CD4-positive, alpha-beta T cell treated with Interleukin-17A for 1 hour (primary cell): ENCODE measurements around the gene MED13L.

ENCODE experiments used
- DNase-seq: peaks from one replicate; pipeline ENCODE4 v3.0.0-alpha.2; 2020

The MED13L gene

DNA sequence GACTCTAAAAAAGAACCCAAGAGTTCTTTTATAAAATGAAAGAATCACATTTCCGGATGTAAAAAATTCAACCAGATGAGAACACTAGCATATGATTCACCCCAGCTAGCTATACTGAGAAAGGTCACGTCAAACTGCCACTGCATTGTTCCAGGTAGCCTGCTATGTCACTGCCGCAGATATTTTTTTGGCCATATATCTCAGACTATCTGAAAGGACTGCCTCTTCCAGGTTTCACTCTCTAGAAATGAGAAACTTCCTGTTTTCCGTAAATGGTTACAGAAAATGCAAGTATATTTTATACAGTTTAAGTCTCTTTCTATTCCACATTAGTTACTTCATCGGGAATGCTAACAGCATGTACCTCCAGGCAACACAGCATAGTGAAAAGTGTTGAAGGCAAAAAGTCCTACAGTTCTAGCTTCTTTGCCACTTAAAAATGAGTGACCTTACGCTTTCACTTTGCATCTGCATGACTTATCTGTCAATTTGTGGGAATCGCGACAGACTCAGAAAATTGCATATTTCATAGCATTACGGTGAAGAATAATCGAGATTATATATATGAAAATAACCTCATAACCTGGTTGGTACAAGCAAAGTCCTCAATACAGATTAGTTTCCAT is 105.2 kb downstream of the MED13L start:
- DNase-seq = peak; percentile 17

DNA sequence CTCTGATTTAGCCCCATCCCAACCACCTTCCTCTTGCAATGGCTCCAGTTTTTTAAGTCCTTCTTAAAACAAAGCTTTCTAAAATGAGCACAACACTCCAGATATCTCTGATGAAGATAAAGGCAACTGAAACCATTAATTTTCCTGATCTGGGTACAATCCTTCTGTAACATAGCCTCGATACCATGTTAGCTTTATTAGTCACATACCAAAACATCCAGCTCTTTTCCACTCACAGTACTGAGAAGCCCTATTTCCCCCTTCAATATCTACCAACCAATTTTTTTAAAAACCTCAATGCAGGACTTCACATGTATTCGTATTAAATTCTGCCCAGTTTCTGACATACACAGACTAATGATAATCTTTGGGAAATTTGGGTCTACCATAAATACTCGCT is 105.9 kb downstream of the MED13L start:
- DNase-seq = no peak

DNA sequence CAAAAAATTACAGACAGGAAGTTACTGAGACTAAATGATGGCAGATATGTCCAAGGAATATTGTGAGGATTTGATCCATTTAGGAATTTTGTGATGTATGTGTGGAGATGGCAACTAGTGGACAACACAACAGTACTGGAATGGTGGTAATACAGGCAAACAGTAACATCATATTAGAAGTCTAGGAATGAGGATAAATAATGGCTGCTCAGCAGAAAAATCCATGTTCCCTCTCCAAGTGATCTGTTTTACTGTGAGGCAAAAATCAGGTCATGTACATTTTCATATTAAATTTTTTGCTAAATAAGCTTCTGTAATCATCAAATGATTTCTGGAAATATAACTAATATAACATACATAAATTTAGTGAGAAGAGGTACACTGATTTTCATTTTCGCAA is 108.4 kb downstream of the MED13L start:
- DNase-seq = no peak

DNA sequence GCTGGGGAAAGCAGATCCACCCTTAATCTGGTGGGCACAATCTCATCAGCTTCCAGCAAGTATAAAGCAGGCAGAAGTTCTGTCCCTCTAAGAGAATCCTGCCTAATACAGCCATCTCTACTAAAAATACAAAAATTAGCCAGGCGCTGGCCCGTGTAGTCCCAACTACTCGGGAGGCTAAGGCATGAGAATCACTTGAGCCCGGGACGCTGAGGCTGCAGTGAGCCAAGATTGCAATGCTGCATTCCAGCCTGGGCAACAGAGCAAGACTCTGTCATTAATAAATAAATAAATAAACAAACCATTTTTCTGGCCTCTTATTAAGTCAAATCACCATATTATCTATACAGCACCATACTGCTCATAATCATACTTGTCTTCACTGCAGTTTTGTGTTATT is 111.2 kb downstream of the MED13L start:
- no peak for DNase-seq

DNA sequence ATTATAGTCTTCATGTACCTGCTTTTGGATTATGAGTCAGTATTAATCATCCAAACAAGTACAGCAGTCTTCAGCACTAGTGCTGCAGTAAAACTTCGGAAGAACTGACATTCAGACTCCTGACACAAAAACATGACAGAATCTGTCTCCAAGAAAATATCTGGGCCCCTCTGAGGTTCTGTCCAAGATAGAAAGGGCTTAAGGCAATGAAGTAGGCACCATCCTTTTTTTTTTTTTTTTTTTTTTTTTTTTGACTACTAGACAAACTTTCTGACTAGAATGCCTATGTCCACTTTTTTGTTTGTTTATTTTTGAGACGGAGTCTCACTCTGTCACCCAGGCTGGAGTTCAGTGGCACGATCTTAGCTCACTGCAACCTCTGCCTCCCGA is 112.5 kb downstream of the MED13L start:
- no peak for DNase-seq

DNA sequence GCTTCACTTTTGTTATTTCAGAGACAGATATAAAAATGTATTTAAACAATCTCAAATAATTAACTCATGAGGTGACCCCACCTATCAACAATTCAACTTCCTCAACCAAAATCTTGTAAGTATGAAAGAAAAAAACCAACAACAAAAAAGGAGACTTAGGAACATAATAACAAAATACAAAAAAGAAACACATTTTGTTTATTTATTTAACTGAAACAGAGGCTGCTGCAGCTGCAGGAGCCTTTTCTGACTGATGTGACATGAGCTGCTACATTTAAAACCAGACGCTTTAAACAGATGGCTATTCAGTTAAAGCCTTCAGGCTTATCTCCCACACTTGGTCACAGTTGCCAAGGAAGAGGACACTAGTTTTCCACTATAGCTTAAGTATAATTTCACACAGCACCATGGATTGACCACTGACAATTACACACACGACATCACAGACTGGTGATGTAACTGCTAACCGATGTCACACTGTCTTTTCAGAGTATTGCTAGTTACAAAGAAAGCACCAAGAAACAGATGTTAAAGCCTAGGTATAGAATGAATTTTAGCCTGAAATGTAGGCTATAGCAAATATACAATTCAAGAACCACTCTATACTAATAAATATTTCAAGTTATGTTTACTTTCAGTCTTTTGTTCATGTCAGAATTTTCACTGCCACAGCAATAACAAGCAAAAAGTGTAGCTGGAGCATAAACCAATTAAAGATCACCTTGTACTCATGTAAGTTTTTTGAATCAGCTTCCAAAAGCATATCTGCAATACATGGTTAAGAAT is 113.0 kb downstream of the MED13L start:
- DNase-seq = no peak

DNA sequence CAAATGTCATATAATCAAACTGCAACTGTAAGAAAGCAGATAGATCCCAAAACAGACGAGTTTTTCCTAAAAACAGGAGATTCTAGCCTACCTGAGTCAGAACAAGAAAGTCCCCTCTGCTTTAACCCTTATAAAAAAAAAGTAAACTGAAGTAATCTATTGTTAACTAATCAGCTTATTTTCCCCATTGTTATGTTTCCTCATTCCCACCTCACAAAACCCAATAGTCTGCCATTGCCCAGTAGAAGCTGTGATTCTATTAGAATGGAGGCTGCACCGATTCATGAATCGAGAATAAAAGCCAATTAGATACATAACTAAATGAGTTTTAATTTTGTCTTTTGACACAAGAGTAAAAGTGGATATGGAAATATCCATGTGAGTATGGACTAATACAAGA is 115.4 kb downstream of the MED13L start:
- DNase-seq = no peak

DNA sequence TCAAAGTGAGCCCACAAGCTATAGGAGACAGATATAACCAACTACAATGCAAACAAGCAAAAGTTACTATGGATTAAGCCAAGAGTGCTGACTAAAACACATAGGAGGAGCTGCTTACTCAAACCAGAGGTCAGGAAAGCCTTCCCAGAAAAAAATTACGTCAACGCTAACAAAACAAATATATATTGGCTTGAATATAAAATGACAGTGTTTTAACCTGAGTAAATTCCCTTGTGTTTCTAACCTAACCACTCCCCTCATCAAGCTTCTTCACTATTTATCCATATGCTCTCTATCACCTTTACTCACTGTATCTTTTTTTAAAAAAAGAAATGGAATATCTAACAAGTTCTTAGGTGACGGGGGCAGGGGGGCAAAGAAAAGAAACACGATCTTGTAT is 115.9 kb downstream of the MED13L start:
- DNase-seq = no peak

DNA sequence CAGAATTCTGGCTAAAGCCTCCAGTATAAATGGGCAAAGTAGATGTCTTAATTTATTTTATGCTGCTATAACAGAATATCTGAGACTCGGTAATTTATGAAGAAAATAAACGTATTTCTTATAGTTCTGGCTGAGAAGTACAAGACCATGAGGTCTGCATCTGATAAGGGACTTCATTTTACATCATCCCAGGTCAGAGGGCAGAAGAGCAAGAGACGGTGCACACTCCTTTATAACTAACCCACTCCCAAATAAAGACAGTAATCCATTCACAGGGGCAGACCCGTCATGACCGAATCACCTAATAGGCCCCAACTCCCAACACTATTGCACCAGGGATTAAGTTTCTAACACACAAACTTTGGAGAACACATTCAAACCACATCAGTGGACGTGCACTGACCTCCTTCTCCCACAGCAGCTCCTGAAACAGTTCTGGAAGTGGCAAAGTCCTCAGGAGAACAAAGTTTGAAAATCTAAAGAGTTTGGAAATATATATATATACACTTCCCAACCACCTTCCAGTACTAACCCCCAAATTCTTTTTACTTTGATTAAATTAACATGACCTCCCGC is 116.5 kb downstream of the MED13L start:
- DNase-seq = no peak

DNA sequence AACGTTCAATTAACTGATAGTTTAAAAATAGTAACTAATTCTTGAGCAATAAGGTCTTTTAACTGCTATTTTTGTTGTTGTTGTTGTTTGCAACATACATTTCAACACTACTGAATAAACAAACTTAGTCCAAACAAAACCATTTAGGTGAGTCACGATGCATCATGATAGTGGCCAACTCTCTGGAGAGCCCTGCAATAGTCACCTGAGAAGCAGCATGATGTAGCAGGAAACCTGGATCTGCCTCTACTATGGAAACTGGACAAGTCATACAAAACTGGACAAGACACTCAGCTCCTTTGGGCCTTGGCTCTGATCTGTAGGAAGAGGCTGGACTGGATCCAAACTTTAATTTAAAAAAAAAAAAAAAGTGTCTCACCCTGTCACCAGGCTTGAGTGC is 117.3 kb downstream of the MED13L start:
- DNase-seq = no peak

DNA sequence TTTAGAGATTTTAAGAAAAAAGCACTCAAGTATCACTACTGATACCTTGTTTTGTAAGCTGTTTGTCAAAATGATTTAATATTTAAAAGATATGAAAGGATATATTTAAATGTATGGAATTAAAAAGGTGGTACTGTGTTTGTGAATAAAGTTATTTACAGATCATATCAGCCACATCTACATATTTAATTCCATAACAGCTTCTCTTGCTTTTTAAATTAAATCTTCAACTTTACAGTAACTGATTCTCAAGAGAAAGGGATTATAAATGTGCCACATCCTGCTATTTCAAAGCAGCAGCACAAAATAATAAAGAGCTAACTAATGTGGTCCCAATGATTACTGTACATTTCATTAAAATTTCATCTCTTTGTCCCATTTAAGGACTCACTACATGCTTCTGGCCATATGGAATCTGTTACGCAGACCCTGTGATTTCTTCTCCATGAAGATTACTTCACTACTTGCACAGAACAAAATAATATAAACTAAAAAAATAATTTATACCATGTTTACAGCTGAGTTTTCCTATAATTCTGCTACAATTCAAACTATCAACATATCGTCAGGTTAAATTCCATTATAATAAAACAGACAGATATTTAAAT is 117.8 kb downstream of the MED13L start:
- DNase-seq = no peak

DNA sequence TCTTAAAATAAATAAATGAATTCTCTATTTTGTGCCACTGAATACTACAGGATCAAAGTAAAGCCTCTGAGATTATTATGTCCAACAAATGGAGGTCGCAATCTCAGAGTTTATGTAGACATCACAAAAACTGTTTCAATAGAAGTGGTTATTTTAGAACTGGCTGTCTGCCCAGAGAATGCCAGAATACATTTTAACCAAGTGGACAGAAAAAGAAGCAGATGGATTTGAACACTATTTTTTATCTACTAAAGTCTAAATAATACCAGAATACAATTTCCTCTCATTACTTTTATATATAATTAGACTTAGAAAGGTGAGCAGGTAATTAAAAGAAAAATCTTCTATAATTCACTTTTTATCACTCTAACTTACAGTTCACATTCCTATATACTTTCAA is 118.3 kb downstream of the MED13L start:
- DNase-seq = no peak

DNA sequence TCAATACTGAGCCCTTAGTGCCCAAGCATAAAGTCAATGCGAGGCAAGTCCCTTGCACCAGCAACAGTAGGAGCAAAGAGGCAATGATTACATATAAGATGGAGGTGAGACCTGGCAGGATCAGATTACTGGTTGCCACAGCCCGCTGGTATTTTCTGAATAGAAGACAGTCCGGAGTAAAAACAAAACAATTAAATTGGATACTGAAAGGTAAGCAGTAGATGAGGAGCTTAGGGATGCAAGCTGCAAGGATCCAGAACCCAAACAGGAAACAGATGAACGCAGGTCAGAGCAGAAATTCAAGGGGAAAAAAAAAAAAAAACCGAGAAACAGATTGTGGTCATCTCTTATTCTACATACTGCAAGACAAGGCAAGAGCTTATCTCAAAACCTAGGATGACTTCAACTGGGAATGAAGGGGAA is 119.6 kb downstream of the MED13L start:
- DNase-seq = no peak

DNA sequence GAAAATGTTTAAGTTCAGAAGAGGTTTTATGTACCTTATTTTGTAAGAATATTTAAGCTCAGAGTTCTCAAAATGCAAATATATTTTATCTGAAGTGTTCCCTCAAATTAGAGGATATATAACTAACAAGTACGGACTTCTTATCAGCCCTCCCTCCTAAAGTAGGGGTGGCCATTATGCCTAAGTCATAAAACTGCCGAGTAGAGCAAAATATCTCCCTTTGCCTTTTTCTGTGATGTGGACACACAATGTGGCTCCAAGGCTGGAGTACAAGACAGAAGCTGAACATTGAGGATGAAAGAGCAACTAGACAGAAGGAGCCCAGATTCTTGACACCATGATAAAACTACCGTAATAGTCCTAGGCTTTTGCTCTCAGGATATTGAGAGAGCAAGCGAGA is 120.9 kb downstream of the MED13L start:
- no peak for DNase-seq

DNA sequence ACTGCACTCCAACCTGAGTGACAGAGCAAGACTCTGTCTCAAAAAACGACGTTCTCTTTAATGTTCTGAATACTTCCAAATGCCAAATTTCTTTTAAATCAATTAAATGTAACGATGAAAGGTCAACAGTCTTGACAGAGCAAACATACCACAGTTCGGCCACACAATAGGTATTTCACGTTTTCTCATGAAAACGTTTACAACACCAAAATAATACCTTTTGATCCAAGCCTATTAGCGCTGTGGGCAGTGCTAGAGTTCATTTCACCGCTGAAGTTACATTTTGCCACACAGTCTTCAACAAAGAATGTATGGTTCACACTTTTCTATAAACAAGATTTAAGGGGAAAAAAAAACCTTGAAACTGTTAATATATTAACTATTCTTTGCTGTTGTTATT is 122.1 kb downstream of the MED13L start:
- DNase-seq = no peak

DNA sequence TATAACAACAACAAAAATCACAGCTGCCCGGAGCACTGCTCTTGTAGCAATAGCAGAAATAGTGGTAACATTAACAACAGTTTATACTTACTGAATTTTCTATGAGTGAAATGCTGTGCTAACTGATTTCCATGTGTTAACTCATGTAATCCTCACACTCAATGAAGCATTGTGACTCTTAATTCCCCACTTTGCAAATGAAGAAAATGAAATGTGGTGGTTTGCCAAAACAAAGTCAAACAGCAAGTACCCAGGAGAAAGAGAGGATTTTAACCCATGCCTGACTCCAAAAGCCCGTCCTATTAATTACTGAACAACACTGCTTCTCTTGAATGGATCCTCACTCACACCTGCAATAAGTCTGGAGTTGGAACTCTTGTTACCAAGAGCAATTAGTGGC is 123.5 kb downstream of the MED13L start:
- no peak for DNase-seq

DNA sequence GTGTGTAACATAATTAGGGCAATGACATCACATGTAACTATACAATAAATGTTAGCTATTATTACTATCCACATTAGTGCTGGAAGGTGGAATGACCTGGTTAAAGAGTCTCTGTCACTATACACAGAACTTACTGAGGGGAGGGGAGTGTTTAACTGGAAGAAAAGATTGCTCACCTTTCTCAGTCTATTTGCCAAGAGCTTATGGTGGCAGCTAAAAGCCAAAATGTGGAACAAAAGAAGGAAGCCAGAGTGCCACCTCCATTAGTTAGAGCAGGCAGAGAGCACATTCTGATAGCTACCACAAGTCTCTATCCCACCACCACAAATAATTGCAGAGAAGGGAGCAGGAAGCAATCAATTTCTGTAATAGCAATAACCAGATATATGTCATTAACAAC is 124.4 kb downstream of the MED13L start:
- no peak for DNase-seq

DNA sequence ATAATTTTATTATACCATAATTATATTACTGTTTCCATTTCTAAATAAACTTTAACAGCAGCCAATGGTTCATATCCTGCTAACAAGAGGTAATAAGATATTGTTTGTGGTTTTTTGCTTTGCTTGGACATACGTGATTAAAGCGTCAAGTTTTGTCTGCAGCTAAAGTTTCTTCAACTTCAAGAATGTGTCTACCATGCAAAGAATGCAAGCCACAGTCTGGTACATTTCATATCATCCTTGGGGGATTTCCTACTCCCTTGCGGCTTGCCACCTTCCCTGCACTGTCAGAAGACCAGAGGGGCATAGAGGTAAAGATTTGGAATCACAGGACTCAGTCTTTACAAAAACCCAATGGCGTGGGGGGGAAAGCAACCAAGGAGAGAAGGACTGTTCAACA is 125.2 kb downstream of the MED13L start:
- DNase-seq = no peak

DNA sequence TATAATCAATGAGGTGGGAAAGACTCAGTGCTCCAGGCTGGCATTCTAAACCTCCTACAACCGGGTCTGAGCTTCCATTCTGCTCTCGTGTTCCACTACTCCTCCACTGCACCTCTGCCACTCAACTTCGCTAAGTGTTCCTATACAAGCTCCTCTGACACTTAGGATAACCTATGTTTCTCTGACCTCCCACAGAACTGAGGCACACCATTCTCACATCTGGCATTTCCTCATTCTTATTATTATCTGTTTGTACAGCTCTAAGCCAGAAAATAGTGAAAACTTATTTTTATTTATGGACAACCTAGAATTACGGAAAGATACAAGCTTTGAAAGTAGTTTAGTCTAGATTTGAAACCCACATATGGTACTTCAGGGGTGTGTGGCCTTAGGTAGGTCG is 127.0 kb downstream of the MED13L start:
- no peak for DNase-seq

DNA sequence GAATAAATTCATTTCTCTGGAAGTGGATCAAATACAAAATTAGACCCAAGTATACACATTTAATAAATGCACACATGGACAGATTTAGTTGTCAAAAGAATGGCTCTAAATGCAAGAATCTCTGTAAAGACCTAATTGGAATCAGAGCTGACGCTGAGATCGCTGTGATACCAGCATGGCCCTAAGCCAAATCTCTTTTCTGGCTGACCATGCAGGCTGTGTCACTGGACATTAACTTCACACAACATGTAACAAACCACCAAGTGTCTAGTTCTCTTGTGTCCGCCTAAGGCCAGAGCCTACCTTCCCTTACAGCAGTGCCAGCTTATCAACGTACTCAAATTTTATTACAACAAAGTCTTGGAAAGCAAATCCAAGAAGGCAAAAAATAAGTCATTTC is 127.5 kb downstream of the MED13L start:
- DNase-seq = no peak

DNA sequence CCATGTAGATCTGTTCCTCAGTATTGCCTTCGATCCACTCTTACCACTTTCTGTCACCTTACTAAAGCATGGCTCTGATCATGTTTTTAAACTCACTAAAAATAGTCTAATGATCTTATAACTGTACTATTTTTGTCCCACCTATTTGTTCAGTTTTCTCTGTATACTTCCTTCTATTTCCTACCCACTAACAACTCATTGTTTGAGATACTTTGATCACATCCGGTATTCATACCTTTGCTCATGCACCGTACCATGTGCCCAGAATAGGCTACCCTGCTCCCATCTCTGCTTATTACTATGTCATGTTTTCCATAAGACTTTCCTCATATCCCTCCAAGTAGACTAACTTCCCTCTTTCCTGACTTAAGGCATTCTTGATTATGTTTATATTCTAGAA is 128.6 kb downstream of the MED13L start:
- no peak for DNase-seq

DNA sequence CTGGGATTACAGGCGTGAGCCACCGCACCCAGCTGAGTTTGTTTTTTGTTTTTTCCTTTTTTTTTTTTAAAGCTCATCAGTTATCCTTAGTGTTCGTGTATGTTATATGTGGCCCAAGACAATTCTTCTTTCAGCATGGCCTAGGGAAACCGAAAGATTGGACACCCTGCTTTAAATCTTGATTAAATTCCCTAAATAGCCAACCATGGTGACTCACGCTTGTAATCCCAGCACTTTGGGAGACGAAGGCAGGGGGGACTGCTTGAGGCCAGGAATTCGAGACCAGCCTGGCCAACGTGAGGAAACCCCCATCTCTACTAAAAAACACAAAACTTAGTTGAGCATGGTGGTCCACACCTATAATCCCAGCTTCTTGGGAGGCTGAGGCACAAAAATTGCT is 131.1 kb downstream of the MED13L start:
- DNase-seq = no peak

DNA sequence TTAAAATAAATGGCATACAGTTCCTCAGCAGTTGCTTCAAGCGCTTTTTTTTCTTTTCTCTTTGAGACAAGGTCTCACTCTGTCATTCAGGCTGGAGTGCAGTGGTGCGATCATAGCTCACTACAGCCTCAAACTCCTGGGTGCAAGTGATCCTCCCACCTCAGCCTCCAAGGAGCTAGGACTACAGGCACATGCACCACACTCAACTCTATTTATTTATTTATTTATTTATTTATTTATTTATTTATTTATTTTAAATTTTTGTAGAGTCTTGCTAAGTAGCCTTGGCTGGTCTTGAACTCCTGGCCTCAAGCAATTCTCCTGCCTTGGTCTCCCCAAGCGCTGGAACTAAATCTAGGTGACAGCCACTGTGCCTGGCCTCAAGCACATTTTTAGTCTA is 132.0 kb downstream of the MED13L start:
- no peak for DNase-seq

DNA sequence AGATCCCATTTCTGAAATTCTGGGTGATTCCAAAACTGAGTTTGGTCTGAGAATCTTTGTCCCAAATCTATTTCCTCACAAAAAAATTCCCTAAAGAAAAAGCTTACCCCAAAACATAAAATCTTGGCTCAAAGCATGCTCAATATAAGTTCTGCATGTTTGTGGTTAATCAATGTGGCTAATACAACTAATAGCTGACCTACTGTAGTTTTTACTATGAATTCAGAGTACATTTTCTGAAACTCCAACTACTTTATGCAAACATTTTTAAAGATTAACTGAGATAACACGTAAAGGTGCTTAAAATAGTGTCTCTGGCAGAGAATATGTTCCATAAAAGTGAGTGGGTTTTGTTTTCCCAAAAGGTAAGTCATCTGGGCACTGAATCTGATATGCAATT is 133.1 kb downstream of the MED13L start:
- DNase-seq = no peak
